Activated T-helper 9 cell treated with anti-CD3 and anti-CD28 coated beads, Interleukin-2, amount 50 U/mL, for 16 hours (primary cell): ENCODE measurements around the gene DNAJC6.
"Not testable (repeated sequence)": the region's sequence is repeated elsewhere in the genome, so short reads cannot be mapped to it uniquely, and the experiment has no call there.

Source experiments
- DNase-seq: peaks from one replicate; pipeline ENCODE4 v3.0.0-alpha.2; 2020; ENCODE audit warnings: low read depth

Gene DNAJC6

GRCh38 chr1:65431111-65431705 lies 121.9 kb downstream of the DNAJC6 start:
- DNase-seq, result no peak

DNA sequence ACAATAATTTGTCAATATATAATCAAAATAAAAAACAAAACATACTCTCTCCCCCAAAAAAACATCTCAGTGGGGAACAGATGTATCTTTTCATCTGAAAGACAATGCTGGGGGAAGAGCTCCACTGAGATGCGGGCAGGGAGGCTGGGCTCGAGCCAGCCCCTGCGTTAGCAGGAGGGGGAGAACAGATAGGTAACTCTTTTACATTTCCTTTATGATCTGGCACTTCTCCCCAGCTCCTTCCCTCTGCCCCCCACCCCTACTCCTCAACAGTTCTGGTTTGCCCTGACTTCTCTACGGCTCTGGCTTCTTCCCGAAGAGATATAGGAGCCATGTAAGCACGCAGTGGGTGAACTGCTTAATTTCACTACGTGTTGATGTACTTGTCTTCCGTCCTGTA lies 123.6 kb downstream of the DNAJC6 start:
- DNase-seq, result no peak

DNA sequence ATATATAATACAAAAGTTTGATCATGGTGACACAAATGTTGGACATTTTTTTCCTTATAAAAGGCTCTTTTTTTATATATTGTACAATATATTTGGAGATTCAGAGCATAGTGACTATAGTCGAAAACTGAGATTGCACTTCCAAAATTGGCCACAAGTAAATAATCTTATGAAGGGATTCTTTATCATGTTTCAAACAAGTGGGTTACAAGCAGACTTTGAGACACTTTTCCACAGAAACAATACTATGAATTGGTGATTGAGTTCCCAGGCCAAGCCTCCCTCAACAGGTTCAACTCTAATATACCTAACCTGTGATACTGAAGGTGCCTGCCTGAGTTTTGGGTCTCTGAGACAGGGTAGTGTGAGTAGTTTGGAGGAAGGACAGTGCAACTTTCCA lies 124.9 kb downstream of the DNAJC6 start:
- DNase-seq, result no peak

DNA sequence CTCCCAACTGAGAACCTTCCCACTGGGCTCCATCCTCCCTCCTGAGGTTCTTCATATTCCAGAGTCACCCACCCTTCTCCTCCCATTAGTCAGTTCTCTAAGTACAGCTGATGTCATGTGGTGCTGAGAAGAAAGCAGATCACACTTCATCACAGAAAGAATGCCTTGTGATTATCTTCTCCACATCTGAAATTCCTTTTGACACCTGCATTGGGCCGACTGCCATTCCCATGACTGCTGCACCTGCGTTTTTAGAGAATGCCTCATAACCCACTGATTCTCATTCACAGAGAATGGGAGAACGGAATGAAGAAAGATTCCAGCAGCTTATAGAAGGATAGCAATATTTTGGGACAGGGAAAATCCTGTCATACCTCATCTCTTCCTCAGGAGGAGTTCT lies 125.4 kb downstream of the DNAJC6 start:
- DNase-seq, result no peak

GRCh38 chr1:65435987-65436386 lies 126.6 kb downstream of the DNAJC6 start:
- DNase-seq, result no peak

GRCh38 chr1:65437616-65438015 lies 128.3 kb downstream of the DNAJC6 start:
- no peak for DNase-seq

DNA sequence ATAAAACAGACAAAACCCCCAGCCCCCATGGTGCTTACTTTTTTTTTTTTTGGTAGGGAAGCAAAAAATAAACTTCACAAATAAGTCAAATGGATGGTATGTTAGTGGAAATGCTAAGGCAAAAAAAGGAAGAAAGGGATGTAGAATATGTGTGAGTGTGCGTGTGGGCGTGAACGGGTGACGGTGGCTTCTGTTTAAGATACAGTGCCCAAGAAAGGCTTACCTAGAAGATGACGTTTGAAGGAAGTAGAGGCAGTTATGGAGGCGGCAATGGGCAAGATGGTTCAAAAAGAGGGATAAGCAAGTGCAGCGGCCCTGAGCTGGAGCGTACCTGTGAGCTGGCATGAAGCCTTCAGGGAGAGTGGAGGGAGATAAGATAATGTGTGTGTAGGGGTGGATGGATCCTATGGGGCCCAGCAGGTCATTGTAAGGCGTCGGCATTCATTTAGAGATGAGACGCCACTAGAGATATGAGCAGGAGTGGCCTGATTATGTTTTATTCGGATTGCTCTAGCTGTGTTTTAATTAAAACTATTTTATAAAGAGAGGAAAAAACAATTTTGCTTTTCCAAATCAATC lies 131.1 kb downstream of the DNAJC6 start:
- DNase-seq, result no peak

DNA sequence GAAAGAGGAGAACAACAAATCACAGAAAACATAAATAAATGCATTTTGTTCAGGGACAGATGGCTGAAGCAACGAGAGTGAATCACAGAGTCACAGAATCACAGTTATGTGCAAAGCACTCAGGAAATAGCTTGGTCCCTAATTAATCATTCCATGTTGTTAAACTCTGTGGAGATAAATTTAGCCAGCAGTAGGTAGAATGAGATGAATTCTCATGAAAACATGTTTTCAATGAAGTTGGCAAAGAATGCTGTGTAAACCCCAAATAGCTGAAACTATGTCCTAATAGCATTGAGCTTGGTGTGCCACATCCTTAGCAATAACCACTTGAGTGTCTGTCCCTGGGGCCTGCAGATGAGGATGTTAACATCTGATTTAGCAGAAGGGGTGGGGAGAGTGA lies 131.6 kb downstream of the DNAJC6 start:
- DNase-seq, result no peak

GRCh38 chr1:65441464-65441863 lies 132.1 kb downstream of the DNAJC6 start:
- DNase-seq, result no peak

DNA sequence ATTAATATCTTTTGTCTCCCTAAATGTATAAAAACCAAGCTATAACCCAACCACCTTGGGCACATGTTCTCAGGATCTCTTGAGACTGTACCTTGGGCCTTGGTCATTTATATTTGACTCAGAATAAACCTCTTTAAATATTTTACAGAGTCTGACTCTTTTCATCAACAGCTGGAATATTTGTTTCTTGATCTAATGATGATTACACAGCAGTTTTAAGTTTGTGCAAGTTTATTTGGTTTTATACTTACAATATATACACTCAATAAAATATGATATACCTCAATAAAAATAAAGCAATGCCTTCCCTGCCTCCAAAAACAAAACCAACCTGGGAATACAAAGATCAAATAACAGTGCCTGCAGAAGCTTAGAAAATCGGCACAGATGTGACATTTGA lies 133.1 kb downstream of the DNAJC6 start:
- DNase-seq, result no peak

DNA sequence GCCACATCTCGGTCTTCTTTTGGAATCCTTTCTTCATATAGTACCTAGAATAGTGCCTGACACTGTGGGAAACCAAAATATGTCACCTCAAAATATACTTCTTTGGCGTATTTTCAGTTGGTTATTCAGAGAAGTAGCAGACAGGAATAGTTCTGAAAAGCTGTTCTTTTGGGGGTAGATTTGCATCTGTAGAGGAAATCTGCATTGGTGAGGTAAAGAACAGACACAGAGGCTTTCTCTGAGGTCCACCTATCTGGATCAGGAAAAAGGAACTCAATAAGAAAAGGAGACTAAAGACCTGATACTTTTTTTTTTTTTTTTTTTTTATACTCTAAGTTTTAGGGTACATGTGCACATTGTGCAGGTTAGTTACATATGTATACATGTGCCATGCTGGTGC lies 134.3 kb downstream of the DNAJC6 start:
- no peak for DNase-seq

- no peak for DNase-seq
Observed at GRCh38 chr1:65444128-65444640, 134.8 kb downstream of the DNAJC6 start.

GRCh38 chr1:65445837-65446236 lies 136.5 kb downstream of the DNAJC6 start:
- no peak for DNase-seq

DNA sequence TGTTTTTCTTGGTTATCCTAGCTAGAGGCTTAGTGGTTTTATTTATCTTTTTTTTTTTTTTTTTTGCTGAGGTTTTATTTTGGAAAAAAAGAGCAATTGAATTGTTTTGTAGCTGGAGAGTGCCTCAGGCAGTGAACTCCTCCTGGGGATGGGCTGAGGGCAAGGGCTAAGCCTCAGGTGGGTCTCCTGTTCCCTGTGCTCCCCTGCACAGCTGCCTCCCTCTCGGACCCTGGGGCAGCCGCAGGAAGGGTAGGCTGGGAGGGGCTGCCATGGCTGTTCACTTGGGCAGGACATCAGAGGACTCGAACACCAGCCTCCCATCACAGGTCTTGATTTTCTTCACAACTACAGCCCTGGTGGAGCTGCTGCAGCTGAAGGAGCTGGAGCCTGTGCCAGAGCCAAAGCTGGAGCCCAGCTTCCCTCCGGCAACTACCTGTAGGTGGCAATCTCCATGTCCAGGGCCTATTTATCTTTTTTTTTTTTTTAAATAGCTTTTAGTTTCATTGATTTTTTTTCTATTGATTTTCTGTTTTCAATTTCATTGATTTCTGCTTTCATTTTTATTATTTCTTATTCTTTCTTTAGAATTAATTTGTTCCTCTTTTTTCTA lies 140.0 kb downstream of the DNAJC6 start:
- DNase-seq, result no peak

GRCh38 chr1:65455678-65456077 lies 146.3 kb downstream of the DNAJC6 start:
- not testable (repeated sequence) for DNase-seq

- no peak for DNase-seq
Observed at GRCh38 chr1:65456481-65456880, 147.1 kb downstream of the DNAJC6 start.

DNA sequence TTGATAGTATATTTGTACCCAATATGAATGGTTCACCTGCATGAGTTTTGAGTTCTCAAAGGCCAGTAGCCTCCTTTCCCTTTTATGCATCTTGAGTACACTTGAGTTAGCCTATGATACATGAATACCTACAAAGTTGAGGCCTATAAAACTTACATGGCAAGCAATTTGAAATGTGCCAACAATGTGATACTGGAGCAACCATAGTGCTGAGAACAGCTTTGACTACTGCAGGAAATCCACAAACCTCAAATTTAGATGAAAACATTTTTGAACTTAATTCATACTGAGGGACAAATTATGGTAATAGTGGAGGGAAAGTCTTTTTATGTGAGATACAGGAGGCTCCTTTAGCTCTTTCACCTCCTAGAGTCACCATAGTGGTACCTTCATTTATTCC lies 148.5 kb downstream of the DNAJC6 start:
- DNase-seq, result no peak

- DNase-seq, result no peak
Observed at GRCh38 chr1:65458730-65459396, 149.5 kb downstream of the DNAJC6 start.

DNA sequence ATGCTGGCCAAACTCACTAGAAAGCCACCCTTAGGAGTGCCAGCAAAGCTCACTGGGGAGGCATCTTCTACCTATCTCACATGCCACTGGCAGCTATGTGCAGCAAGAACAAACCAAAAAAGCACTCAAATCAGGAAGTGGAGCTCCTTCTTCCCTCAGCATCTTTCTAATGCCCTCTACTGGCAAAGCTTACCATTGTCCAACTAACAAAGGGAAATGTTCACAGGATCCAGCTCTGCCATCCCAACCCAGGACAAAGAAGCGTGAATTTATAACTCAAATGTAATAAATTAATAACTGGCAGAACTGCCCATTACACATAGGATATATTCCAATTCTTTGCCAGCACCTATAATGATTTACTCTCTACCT lies 150.0 kb downstream of the DNAJC6 start:
- DNase-seq, result no peak
